SK-N-SH (cell line): ENCODE measurements around the gene MAP6D1. TPM values are rescaled to one million over a fixed set of nuclear protein-coding genes. Genes with fewer than 3 reads are reported as not detected.

Source experiments
- CTCF ChIA-PET: fragments of 300-600, 350-600 bp; formaldehyde crosslinking; extraction: SDS; loops from one replicate; lab custom pipeline; 2021; lab: Yijun Ruan, JAX
- POLR2A ChIA-PET: fragments of 350-600 bp; sonication (Branson Sonifier 250); formaldehyde crosslinking; extraction: SDS; loops from one replicate; lab custom pipeline; 2020; ENCODE audit warnings: antibody characterized with exemption, inconsistent platforms; lab: Yijun Ruan, JAX
- DNase-seq: peaks from one replicate; pipeline ENCODE4 v3.0.0; 2012
- H2AFZ ChIP-seq: fragments of 200-600 bp; sonication (generic); 2 replicates; pipeline ENCODE4 v1.8.1; 2016; ENCODE audit warnings: antibody characterized with exemption, mild to moderate bottlenecking, low read depth
- H3F3A ChIP-seq: fragments of 200-600 bp; sonication (generic); replicated peaks from 2 replicates; pipeline ENCODE3; 2016; ENCODE audit warnings: antibody characterized with exemption, mild to moderate bottlenecking; ENCODE audit not compliant: insufficient read depth
- H3K27ac ChIP-seq, 2 experiments: fragments of 200-500 bp in 1 of 2; fragments of 200-600 bp in 1 of 2; sonication (Bioruptor generic) in 1 of 2; sonication (generic), shearing (Covaris generic) in 1 of 2; 2 replicates each; pipeline versions ENCODE4 v1.5.1 to v1.6.1; 2014 to 2016; ENCODE audit warnings: low read depth in 2 of 2, inconsistent platforms in 1 of 2, low read length in 1 of 2, mild to moderate bottlenecking in 1 of 2, mixed read lengths in 1 of 2
- H3K27me3 ChIP-seq: fragments of 200-600 bp; sonication (generic), shearing (Covaris generic); 2 replicates; pipeline ENCODE4 v1.6.1; 2016; ENCODE audit warnings: mixed run types; ENCODE audit not compliant: insufficient read depth
- H3K36me3 ChIP-seq, 2 experiments: fragments of 200-500 bp in 1 of 2; fragments of 200-600 bp in 1 of 2; sonication (Bioruptor generic) in 1 of 2; sonication (generic) in 1 of 2; replicated peaks in 1 of 2; 2 replicates each; pipeline versions ENCODE3 to v1.5.1; 2014 to 2016; ENCODE audit warnings: low read length in 1 of 2, mild to moderate bottlenecking in 1 of 2; ENCODE audit not compliant: insufficient read depth in 2 of 2, control insufficient read depth in 1 of 2
- H3K4me1 ChIP-seq, 2 experiments: fragments of 200-500 bp in 1 of 2; fragments of 200-600 bp in 1 of 2; sonication (Bioruptor generic) in 1 of 2; sonication (generic), shearing (Covaris generic) in 1 of 2; 2 replicates each; pipeline versions ENCODE4 v1.5.1 to v1.6.1; 2014 to 2016; ENCODE audit warnings: low read depth in 1 of 2, low read length in 1 of 2, mixed run types in 1 of 2; ENCODE audit not compliant: insufficient read depth in 2 of 2, control insufficient read depth in 1 of 2
- H3K4me2 ChIP-seq: fragments of 200-600 bp; sonication (generic), shearing (Covaris generic); 2 replicates; pipeline ENCODE4 v1.6.1; 2017; ENCODE audit warnings: mixed run types
- H3K4me3 ChIP-seq, 2 experiments: fragments of 200-500 bp in 1 of 2; fragments of 200-600 bp in 1 of 2; sonication (Bioruptor generic) in 1 of 2; sonication (generic), shearing (Covaris generic) in 1 of 2; 2 replicates each; pipeline versions ENCODE4 v1.5.1 to v1.8.1; 2014 to 2016; ENCODE audit warnings: low read depth in 2 of 2, inconsistent platforms in 1 of 2, low read length in 1 of 2, mild to moderate bottlenecking in 1 of 2, mixed read lengths in 1 of 2, moderate library complexity in 1 of 2
- H3K79me2 ChIP-seq: fragments of 200-600 bp; sonication (generic); 2 replicates; pipeline ENCODE4 v1.8.1; 2017; ENCODE audit warnings: mild to moderate bottlenecking; ENCODE audit not compliant: insufficient read depth
- H3K9ac ChIP-seq: fragments of 200-600 bp; sonication (generic); 2 replicates; pipeline ENCODE4 v1.6.1; 2017; ENCODE audit warnings: mixed run types
- H3K9me2 ChIP-seq: fragments of 200-600 bp; sonication (generic); 2 replicates; pipeline ENCODE4 v1.6.1; 2017; ENCODE audit warnings: mixed run types
- H3K9me3 ChIP-seq: fragments of 200-600 bp; sonication (generic); 2 replicates; pipeline ENCODE4 v1.6.1; 2017; ENCODE audit warnings: mixed run types, mild to moderate bottlenecking, moderate library complexity
- H4K20me1 ChIP-seq: fragments of 200-600 bp; sonication (generic); 2 replicates; pipeline ENCODE4 v1.6.1; 2017; ENCODE audit warnings: mild to moderate bottlenecking, mixed run types; ENCODE audit not compliant: insufficient read depth
- CTCF ChIP-seq: fragments of 200-600 bp; sonication (generic); IDR thresholded peaks from 2 replicates; pipeline ENCODE4 v1.6.1; 2017; ENCODE audit warnings: antibody characterized with exemption, mild to moderate bottlenecking, moderate library complexity
- EZH2phosphoT487 ChIP-seq: fragments of 200-600 bp; sonication (generic); IDR thresholded peaks from 2 replicates; pipeline ENCODE4 v1.6.1; 2017; ENCODE audit warnings: low read depth, mixed run types, mild to moderate bottlenecking, antibody characterized with exemption, moderate library complexity, borderline replicate concordance
- MXI1 ChIP-seq: IDR thresholded peaks from 2 replicates; pipeline ENCODE4 v1.6.1; 2012; ENCODE audit warnings: mild to moderate bottlenecking, low read depth, low read length, improper control_type of control experiment
- RAD21 ChIP-seq: IDR thresholded peaks from 2 replicates; pipeline ENCODE4 v1.6.1; 2012; ENCODE audit warnings: mild to moderate bottlenecking, low read length
- REST ChIP-seq: IDR thresholded peaks from 2 replicates; pipeline ENCODE4 v1.6.1; 2012; ENCODE audit warnings: mild to moderate bottlenecking, low read depth, low read length, moderate library complexity
- SMC3 ChIP-seq: IDR thresholded peaks from 2 replicates; pipeline ENCODE4 v1.6.1; 2012; ENCODE audit warnings: low read depth, low read length, improper control_type of control experiment
- TAF1 ChIP-seq: IDR thresholded peaks from 2 replicates; pipeline ENCODE4 v1.6.1; 2012; ENCODE audit warnings: low read depth, mild to moderate bottlenecking, low read length, moderate library complexity, borderline replicate concordance
- WGBS: methylation state at CpG from one replicate; pipeline ENCODE4 v1.1.6; 2017; ENCODE audit warnings: low lambda C conversion rate; 5-methylcytosine and 5-hydroxymethylcytosine counted together
- polyA plus RNA-seq, 3 experiments: library from polyadenylated mRNA; depleted of rRNA; stranded (reverse); fragments of >200 nt; gene quantifications; 2 replicates each; pipeline ENCODE4 v1.2.3, GENCODE V29; 2012

Gene MAP6D1
- polyA plus RNA-seq, 1 of the 3 experiments (the other 2 are of a cell fraction): 2.6 TPM

GRCh38 chr3:183768114-183768513, 57.3 kb downstream of the MAP6D1 start (continued):
- TF ChIP-seq REST: no peak
- TF ChIP-seq EZH2phosphoT487: no peak

- peaks cover 29 to 57% of the 10 kb centered on the region in 2 experiments for H3K36me3 ChIP-seq
- no peak overlapping the region; a peak in 1 of 4 replicates for H3K4me3 ChIP-seq
- H3F3A ChIP-seq: peaks cover 18% of the 10 kb centered on the region
- peaks cover 24% of the 10 kb centered on the region for H4K20me1 ChIP-seq
- no peaks in the 10 kb centered on the region; the same call in 1 of the 2 replicates for H3K79me2 ChIP-seq
- H3K9ac ChIP-seq: no peak overlapping the region
- no peak overlapping the region for H3K27ac ChIP-seq
- no peak overlapping the region for H3K4me2 ChIP-seq
- TF ChIP-seq EZH2phosphoT487: no peak
- peak; percentile 81 for TF ChIP-seq SMC3
- peak; percentile 83 for TF ChIP-seq CTCF
- TF ChIP-seq TAF1: no peak
- peak; percentile 88 for TF ChIP-seq RAD21
- TF ChIP-seq MXI1: peak; percentile 26; the same call in 1 of the 2 replicates
- no peaks in the 10 kb centered on the region for H3K27me3 ChIP-seq
- peaks cover 4% of the 10 kb centered on the region in 2 experiments; a peak in 1 of 4 replicates for H3K4me1 ChIP-seq
- CTCF ChIA-PET: interaction anchor here (0.6 to 2.5 kb wide), 52 partner anchors 9 to 582 kb away, joined by 3 to 28 read pairs (median 4); partner anchors contain the start of genes MAP6D1 and MCF2L2
- WGBS: 81% methylated on average over 9 of the region's 9 CpGs
- POLR2A ChIA-PET: no interaction called here
- no peaks in the 10 kb centered on the region for H3K9me2 ChIP-seq
- DNase-seq: peak; percentile 75
- no peak overlapping the region for H2AFZ ChIP-seq
- no peaks in the 10 kb centered on the region for H3K9me3 ChIP-seq
These were observed 58.4 kb downstream of the MAP6D1 start for GRCh38 chr3:183766745-183767606.
